ENCODE results near the gene ZNF575. TPM values are rescaled to one million over a fixed set of nuclear protein-coding genes. Genes with fewer than 3 reads are reported as not detected.
A peak's percentile ranks its signal among the peaks of the same experiment; 100 is the strongest.

Gene ZNF575
- total and polyA plus RNA-seq, 10 of the 15 experiments (the other 5 are each of a cell fraction or from before 2014, with no cell fraction given), result 0.18 to 2.8 (median 0.75) TPM

DNA sequence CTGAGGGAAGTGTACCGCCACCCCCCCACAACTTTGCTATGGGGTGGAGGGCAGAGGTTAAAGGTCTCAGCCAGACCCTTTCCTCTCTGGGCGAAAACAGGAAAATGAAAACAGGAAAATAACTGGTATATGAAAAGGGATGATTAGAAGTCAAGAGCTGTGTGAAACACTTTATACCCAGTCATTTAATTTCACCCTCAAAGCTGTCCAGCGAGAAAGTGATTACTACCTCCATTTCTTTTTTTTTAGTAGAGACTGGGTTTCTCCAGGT lies 27.9 kb upstream of the ZNF575 start:
- Histone ChIP-seq H4K20me1 (ENCODE audit: control insufficient read depth, insufficient read depth) (no peaks in the 10 kb centered on the region), H2AFZ (ENCODE audit: control insufficient read depth, low read depth, low read length) (peak overlapping the region; percentile 91; the same call in 1 of the 2 replicates), H3K27ac (ENCODE audit: control insufficient read depth, insufficient read depth) (no peak overlapping the region), H3K9ac (ENCODE audit: control insufficient read depth, insufficient read depth, low read length) (peak overlapping the region; percentile 70; the same call in 1 of the 2 replicates), H3K4me3 (peak overlapping the region; percentile 67; the same call in 1 of the 2 replicates), H3K27me3 (replicated peaks in 1 of 2; ENCODE audit: control insufficient read depth in 2 of 2, insufficient read depth in 2 of 2, low read length in 1 of 2) (no peaks in the 10 kb centered on the region), H3K4me2 (ENCODE audit: control insufficient read depth, insufficient read depth) (peak overlapping the region; percentile 98), H3K4me1 (ENCODE audit: control insufficient read depth, insufficient read depth, low read length) (peaks cover 4% of the 10 kb centered on the region), H3K36me3 (ENCODE audit: control insufficient read depth in 2 of 2, insufficient read depth in 2 of 2, low read length in 1 of 2) (no peaks in the 10 kb centered on the region; a peak in 2 of 4 replicates), H3K79me2 (ENCODE audit: control insufficient read depth, insufficient read depth, low read length) (no peaks in the 10 kb centered on the region; the same call in 1 of the 2 replicates), H3K9me3 (replicated peaks; ENCODE audit: control insufficient read depth, insufficient read depth, low read length) (no peaks in the 10 kb centered on the region)
- FAIRE-seq (no peak), DNase-seq (ENCODE audit: low read depth, low spot score) (no peak), ATAC-seq (no peak)
- BruUV-seq (replicated peaks), result no TSS peak
- ChIA-PET POLR2A (interaction anchor here (1.2 kb wide), 1 partner anchor 14 kb away, joined by 4 read pairs; no protein-coding TSS in a partner anchor), CTCF (interaction anchor here (1.7 to 3.8 kb wide), 6 partner anchors 15 to 58 kb away, joined by 3 to 42 read pairs (median 8); no protein-coding TSS in a partner anchor), RAD21 (ENCODE audit: unreplicated experiment) (interaction anchor here (1.3 to 2.4 kb wide), 5 partner anchors 14 to 91 kb away, joined by 3 to 22 read pairs (median 6); partner anchors contain the start of genes IRGQ and ZNF576), SMC1A (ENCODE audit: uncharacterized antibody, unreplicated experiment) (interaction anchor here (1.4 to 2.2 kb wide), 3 partner anchors 14 to 90 kb away, joined by 5 to 11 read pairs (median 5); no protein-coding TSS in a partner anchor)
- 0 out of 2 replicates have a peak, but pooled peaks have one; percentile 20 for TF ChIP-seq NR2F1 (conservative IDR thresholded peaks at IDR 0.05)
- TF ChIP-seq JUNB (IDR thresholded peaks at IDR 0.05), result no peak
- TF ChIP-seq FOS (IDR thresholded peaks at IDR 0.05; ENCODE audit: borderline replicate concordance, extremely low read depth, insufficient read length), result no peak
- TF ChIP-seq ESRRA (IDR thresholded peaks at IDR 0.05; ENCODE audit: low read length), result no peak
- peak; percentile 41; the same call in 1 of the 2 replicates for TF ChIP-seq NR2C1 (IDR thresholded peaks at IDR 0.05)
- TF ChIP-seq CREM (IDR thresholded peaks at IDR 0.05; ENCODE audit: low read depth), result no peak
- no peak for TF ChIP-seq SKIL (IDR thresholded peaks at IDR 0.05; ENCODE audit: low read depth, poor library complexity, severe bottlenecking)
- intact Hi-C loops (cut with micrococcal nuclease; ENCODE audit: unreplicated experiment), result no loop called here
- WGBS (ENCODE audit: insufficient coverage, insufficient replicate concordance, low lambda C conversion rate, missing lambda C conversion rate), result 100% methylated on average over 3 of the region's 3 CpGs
- in situ Hi-C loops (cut with MboI), result no loop called here

All from GM12878 (cell line).